ENCODE measurements around the gene ASAP3.
"Not testable (repeated sequence)": the region's sequence is repeated elsewhere in the genome, so short reads cannot be mapped to it uniquely, and the experiment has no call there.

The ASAP3 gene

DNA sequence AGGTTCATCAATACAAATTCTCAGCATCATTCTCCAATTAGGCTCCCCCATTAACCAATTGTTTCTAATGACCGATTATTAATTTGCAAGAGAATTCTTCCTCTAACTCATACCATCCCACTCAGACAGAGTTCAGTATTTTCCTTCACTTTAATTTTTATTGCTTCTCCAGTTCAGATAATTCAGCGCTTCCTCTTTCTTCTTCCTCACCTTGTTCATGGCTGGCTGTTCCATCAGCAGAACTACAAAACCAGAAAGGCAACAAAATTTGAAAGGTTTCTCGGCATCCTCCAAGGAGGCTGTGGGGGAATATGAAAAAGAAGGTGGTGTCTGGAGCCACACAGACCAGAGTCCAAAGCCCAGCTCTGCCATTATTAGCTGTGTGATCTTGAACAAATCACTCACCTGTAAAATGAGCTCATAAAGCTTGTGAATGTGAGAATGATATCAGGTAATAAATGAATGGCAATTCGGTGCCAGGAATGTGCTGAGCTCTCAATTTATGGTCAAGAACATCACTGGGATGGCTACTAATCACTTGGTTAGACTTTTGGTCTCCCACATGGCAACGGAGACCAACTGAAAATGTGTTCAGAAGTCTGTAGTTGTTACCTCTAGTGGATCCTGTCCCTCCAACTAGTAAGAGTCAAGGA is 102.6 kb downstream of the ASAP3 start:
- no peak overlapping the region for H3K4me2 ChIP-seq
- H4K20me1 ChIP-seq (ENCODE audit: insufficient read depth): no peaks in the 10 kb centered on the region
- no peaks in the 10 kb centered on the region for H3K27me3 ChIP-seq (ENCODE audit: insufficient read depth, low read depth)
- TF ChIP-seq, protein P1, sequence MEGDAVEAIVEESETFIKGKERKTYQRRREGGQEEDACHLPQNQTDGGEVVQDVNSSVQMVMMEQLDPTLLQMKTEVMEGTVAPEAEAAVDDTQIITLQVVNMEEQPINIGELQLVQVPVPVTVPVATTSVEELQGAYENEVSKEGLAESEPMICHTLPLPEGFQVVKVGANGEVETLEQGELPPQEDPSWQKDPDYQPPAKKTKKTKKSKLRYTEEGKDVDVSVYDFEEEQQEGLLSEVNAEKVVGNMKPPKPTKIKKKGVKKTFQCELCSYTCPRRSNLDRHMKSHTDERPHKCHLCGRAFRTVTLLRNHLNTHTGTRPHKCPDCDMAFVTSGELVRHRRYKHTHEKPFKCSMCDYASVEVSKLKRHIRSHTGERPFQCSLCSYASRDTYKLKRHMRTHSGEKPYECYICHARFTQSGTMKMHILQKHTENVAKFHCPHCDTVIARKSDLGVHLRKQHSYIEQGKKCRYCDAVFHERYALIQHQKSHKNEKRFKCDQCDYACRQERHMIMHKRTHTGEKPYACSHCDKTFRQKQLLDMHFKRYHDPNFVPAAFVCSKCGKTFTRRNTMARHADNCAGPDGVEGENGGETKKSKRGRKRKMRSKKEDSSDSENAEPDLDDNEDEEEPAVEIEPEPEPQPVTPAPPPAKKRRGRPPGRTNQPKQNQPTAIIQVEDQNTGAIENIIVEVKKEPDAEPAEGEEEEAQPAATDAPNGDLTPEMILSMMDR (conservative IDR thresholded peaks at IDR 0.05; ENCODE audit: low read depth, low read length): no peak
- no peak overlapping the region for H3K9ac ChIP-seq
- no peak overlapping the region for H3K4me3 ChIP-seq (IDR thresholded peaks at IDR 0.05; ENCODE audit: insufficient read depth, low read depth, low read length)
- no peaks in the 10 kb centered on the region for H3K79me2 ChIP-seq (ENCODE audit: insufficient read depth, low read depth)
- H2AFZ ChIP-seq (ENCODE audit: low read depth): no peak overlapping the region
- no peak overlapping the region for H3K27ac ChIP-seq
- H3K4me1 ChIP-seq (ENCODE audit: low read depth, poor library complexity, severe bottlenecking): peaks cover 17% of the 10 kb centered on the region
- H3K36me3 ChIP-seq (ENCODE audit: insufficient read depth): no peaks in the 10 kb centered on the region

- no peak overlapping the region for H3K4me2 ChIP-seq
- no peak overlapping the region for H3K4me3 ChIP-seq (IDR thresholded peaks at IDR 0.05; ENCODE audit: insufficient read depth, low read depth, low read length)
- H3K27me3 ChIP-seq (ENCODE audit: insufficient read depth, low read depth): no peaks in the 10 kb centered on the region
- H2AFZ ChIP-seq (ENCODE audit: low read depth): no peak overlapping the region
- no peaks in the 10 kb centered on the region for H3K79me2 ChIP-seq (ENCODE audit: insufficient read depth, low read depth)
- H3K27ac ChIP-seq: no peak overlapping the region
- TF ChIP-seq, protein P1 (conservative IDR thresholded peaks at IDR 0.05; ENCODE audit: low read depth, low read length): no peak
- H4K20me1 ChIP-seq (ENCODE audit: insufficient read depth): no peaks in the 10 kb centered on the region
- H3K36me3 ChIP-seq (ENCODE audit: insufficient read depth): no peaks in the 10 kb centered on the region
- no peak overlapping the region for H3K9ac ChIP-seq
- peaks cover 17% of the 10 kb centered on the region for H3K4me1 ChIP-seq (ENCODE audit: low read depth, poor library complexity, severe bottlenecking)
Observed at GRCh38 chr1:23380719-23381118, 103.3 kb downstream of the ASAP3 start.

- peaks cover 17% of the 10 kb centered on the region for H3K4me1 ChIP-seq (ENCODE audit: low read depth, poor library complexity, severe bottlenecking)
- H3K36me3 ChIP-seq (ENCODE audit: insufficient read depth); H3K27me3 ChIP-seq (ENCODE audit: insufficient read depth, low read depth); H4K20me1 ChIP-seq (ENCODE audit: insufficient read depth); H2AFZ ChIP-seq (ENCODE audit: low read depth); H3K79me2 ChIP-seq (ENCODE audit: insufficient read depth, low read depth); H3K4me2 ChIP-seq; H3K4me3 ChIP-seq (IDR thresholded peaks at IDR 0.05; ENCODE audit: insufficient read depth, low read depth, low read length); H3K9ac ChIP-seq; H3K27ac ChIP-seq: not testable (repeated sequence)
Observed at GRCh38 chr1:23380236-23380635, 103.7 kb downstream of the ASAP3 start.

Measured in KMS-11 (cell line).